NCI-H2029 (cell line): ENCODE data around the gene VAV3.

Experiments
- DNase-seq: peaks from one replicate; lab custom pipeline; 2025; lab: John Stamatoyannopoulos, UW

The VAV3 gene

GRCh38 chr1:107793896-107794453 is 171.0 kb downstream of the VAV3 start:
- no peak for DNase-seq

DNA sequence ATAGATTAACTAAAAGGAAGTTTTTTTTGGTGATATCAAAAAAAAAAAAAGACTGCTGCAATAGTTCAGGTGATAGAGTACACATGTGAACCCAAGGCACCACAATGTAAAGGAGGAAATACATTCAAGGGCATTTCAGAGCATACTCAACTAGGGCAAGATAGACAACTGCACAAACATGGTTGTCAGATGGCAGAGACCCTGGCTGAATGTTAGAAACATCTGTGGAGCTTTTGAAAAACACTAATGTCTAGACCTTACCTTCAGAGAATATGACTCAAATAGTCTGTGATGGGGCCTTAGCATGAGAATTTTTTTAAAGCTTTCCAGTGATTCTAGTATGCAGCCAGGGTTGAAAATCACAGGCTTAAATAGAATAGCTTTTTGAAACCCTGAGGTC is 173.6 kb downstream of the VAV3 start:
- no peak for DNase-seq

GRCh38 chr1:107789817-107790524 is 175.0 kb downstream of the VAV3 start:
- no peak for DNase-seq

DNA sequence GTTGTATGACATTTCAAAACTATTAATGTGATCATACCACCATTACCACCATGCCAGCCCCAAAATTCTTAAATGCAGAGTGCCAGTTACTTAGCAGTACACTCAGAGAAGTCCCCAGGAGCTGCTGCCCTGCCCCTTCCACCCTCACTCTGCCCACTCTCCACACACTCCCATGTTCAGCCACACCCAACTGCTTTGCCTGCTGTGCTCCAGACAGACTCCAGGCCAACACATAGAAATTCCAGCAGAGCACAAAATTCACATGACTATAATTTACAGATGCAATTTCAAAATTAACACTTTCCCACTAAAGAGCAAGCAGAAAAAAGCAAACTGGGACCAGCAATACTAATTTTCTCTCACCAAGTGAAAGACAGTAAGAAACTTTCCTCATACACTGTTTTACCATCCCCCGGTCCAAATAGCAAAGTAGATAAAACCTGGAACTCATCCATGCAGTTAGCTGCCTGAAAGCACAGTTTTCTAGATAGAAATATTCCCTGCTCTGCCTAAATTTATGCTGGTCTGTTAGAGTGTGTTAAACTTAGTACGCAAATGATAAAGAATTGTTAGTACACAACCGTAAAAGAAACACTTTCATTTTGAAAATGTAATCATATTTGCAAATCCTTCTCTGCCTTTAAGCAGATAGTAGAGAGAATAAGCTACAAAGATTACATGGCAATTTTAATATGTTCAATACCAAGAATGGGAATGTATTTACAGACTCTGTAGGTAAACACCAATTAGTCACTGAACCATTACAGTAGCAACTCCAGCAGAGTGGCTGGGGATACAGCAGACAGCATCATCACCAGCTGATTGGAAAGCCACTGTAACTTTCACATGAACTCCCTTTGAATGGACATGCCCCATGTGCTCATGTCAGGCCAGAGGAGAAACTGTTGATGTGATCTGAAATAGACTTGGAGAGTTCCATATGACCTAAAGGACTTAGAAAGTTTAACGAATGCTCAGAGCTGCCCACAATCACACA is 176.5 kb downstream of the VAV3 start:
- no peak for DNase-seq

DNA sequence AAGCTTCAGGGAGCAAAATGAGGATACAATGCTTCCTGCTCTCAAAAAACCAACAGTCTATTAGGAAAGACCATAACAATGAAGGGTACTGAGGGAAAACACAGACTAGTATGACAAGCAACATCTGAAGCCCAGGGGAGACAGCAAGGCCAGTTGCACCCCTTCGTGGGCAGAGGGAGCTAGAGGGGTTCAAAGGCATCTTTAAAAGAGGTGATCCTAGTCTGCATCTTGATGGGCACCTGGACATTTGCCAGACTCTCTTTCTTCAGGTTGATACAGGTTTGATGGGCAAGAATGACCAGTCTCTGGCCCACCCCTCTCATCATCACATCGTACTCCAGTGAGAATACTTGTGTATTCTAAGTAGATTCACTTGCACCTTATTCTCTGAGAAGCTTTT is 177.7 kb downstream of the VAV3 start:
- no peak for DNase-seq

- DNase-seq, result no peak
These were observed 178.7 kb downstream of the VAV3 start for GRCh38 chr1:107786203-107786845.

DNA sequence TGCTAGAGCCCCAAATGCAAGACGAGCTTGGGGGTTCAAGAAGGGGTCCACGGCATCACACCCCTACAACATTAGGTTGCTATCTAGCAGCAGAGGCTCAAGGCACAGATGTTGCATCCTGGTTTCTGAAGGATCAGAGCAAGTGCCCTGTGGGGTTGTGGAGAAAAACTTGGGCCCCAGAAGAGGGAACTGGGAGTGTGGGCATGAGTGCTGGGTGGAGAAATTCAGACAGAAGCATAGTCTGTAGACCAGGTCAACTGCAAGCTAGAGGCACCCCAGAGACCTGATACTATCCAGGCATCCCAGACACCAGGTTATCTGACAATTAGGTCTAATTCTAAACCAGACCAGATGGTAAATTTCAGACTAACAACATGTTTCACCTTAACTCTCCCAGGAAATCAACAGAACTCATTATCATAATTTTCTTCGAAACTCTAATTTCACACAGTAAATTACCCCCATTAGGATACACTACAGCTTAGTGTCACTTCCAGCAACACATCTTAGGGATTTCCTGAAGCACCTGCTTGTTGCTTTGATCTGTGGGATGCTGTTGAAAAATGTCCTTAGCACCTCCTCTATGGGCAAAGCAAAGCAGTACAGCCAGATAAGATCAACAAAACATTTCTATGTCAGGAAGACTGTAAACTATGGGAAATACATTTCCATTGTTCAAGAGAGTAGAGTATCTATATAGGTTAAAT is 179.3 kb downstream of the VAV3 start:
- no peak for DNase-seq

DNA sequence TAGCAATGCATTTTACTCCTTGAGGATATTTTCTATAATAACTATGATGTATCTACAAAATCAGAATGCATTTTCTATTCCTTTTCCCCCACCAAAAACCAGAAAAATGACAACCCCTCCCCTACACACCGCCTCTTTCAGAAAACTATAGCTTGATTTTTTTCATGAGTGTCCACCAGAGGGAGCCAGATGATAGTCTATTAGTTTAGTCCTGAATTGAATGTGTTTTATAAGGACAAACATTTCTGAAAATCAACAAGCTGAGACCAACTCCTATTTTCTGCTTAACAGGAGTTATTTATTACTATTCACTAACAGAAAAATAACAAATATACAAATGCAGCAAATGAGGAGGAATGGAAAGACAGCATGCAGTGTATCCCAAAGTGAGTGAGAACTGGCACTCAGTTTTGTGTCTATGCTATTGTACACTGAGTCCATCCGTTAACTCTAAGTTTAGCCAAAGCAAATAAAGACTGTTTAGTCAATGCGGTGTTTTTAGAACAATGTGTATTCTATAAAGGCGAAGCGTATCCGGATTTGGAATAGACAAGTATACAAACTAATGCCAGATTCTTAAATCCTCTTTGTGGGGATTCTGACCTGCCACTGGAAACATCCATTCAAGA is 182.6 kb downstream of the VAV3 start:
- DNase-seq, result peak; percentile 22

DNA sequence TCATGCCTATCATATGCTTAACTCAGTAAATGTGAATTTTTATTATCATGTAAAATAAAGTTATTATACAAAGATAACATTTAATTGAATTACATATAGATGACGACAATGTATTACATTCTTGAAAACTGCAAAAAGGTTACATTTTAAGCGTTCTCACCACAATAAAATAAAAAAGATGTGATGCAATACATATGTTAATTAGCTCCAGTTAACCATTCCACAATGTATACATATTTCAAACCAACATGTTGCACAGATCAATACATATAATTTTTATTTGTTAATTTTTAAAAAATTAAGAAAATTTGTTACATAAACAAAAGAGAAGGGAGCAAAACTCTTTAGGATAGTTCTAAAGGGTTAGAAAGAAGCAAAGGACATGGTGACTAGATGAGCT is 183.7 kb downstream of the VAV3 start:
- no peak for DNase-seq

- no peak for DNase-seq
These were observed 187.3 kb downstream of the VAV3 start for GRCh38 chr1:107777664-107778047.

DNA sequence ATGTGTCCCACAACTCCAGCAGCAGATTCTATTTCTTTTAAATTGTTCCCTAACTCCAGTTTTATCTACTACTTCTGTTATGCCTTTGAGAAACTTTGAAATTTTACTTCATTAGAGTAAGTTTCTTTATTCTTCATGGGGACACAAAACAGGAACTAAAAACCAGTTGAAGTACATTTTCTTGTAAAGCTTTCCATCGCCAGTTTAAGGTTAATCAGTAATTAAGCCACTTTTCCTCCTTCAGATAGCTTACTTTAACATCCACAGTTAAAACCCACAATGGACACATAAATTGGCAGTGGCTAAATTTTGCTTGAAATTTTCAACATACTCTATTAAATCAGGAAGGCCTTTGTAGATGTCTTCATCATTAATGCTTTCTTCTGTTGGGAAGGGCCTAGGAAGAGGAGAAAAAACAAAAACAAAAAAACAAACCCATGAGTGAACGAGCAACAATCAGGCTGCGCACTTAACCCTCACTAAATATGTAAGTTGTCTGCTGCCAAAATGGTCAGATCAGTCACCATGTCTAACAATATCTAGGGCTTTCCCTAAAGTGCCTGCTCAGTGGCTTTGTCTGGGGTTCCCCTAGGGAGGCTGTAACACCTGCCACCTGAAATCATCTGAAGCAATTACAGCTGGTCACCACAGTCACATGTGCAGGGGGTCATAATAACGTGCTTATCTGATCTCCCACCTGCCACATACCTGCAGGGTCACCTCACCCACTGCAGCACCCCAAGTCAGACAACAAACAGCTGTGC is 187.9 kb downstream of the VAV3 start:
- DNase-seq, result no peak

DNA sequence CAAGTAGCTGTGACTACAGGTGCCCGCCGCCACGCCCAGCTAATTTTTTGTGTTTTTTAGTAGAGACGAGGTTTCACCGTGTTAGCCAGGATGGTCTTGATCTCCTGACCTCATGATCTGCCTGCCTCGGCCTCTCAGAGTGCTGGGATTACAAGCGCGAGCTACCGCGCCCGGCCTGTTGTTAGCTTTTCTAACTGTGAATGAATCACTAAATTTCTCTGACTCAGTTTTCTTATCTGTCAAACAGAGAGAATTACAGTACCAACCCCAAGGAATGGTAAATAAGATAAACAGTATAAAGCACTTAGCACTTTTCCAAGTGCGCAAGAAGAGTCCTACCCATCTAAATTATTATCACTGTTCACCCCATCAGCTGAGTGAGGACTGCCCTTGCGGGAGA is 193.6 kb downstream of the VAV3 start:
- DNase-seq, result no peak

DNA sequence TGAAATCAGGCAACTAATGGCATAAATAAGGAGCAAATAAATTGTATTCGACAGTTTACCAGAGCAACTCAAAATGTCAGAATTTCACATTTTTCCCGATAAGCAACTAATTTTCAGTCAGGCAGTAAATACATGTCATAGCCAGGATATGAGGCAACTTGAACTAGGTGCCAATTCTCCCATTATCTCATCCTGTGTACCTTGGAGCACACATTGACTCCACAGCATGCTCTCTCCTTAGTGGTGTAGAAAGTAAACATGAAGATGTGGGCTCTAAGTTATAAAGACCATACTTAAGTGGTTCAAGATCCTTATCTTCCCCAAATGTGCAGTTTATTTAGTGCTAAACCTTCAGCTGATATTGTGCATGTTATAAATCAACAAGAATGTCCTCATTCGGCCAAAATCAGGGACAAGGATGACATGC is 197.8 kb downstream of the VAV3 start:
- DNase-seq, result no peak

DNA sequence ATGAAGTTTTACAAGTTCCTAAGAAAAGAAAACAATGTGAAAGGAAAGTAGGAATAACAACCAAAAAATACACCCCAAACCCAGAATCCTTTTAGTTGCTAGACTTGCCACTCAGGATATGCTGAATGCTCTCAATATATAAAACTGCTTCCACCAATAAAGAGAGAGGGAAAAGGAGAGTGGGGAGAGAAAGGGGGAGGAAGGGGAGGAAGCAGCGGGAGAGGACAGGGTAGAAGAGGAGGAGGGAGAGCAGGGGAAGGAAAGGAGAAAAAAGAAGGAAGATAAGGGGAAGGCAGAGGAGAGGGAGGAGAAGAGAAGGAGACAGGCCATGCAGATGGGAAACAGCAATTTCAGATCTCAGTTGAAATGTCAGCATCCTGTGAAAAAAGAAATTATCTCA is 198.4 kb downstream of the VAV3 start:
- DNase-seq, result no peak

- DNase-seq, result no peak
These were observed 202.1 kb downstream of the VAV3 start for GRCh38 chr1:107762751-107763390.

DNA sequence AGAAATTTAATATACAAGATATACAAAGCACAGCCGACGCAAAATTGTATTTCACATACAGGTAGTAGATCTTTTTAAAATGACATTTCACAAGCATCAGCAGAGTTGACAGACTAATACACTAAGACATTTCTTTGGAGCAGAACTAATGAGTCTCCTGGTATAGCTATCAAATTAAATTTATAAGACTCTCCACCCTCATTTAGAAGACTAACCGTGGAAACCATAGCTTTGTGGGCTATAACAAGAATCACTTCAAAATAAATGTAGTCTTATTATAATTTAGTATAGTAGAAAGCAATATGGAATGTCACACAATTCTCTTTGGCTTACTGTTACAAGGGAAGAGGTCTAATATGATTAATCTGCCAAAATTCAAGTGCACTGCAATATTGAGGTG is 204.9 kb downstream of the VAV3 start:
- no peak for DNase-seq

- peak; percentile 51 for DNase-seq
These were observed 214.5 kb downstream of the VAV3 start for GRCh38 chr1:107750364-107750959.

DNA sequence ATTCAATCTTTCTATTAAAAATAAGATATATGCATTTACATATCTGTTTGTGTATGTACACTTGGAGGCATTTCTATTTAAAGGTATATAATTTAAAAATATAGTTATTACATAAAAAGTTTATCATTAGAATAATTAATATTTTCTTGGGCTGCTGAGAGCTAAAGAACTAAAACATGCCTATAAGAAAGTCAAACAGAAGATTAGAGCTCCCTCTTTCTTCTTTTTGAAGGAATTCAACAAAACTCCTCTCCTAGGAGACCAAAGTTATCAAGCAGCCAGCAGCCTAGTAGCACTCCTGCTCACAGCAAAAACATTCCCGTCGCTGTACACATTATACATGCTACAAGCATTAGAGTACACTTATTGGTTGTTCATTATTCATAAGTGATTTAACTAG is 216.4 kb downstream of the VAV3 start:
- DNase-seq, result no peak

GRCh38 chr1:107741242-107741641 is 223.7 kb downstream of the VAV3 start:
- no peak for DNase-seq

- DNase-seq, result no peak
These were observed 224.4 kb downstream of the VAV3 start for GRCh38 chr1:107740579-107740978.
